HPDE6-E6E7 (cell line): ENCODE measurements around the gene TOE1.

Experiments
- DNase-seq: peaks from one replicate; pipeline ENCODE4 v3.0.0; 2011; ENCODE audit warnings: missing footprints; ENCODE audit errors: extremely low spot score

Gene TOE1

DNA sequence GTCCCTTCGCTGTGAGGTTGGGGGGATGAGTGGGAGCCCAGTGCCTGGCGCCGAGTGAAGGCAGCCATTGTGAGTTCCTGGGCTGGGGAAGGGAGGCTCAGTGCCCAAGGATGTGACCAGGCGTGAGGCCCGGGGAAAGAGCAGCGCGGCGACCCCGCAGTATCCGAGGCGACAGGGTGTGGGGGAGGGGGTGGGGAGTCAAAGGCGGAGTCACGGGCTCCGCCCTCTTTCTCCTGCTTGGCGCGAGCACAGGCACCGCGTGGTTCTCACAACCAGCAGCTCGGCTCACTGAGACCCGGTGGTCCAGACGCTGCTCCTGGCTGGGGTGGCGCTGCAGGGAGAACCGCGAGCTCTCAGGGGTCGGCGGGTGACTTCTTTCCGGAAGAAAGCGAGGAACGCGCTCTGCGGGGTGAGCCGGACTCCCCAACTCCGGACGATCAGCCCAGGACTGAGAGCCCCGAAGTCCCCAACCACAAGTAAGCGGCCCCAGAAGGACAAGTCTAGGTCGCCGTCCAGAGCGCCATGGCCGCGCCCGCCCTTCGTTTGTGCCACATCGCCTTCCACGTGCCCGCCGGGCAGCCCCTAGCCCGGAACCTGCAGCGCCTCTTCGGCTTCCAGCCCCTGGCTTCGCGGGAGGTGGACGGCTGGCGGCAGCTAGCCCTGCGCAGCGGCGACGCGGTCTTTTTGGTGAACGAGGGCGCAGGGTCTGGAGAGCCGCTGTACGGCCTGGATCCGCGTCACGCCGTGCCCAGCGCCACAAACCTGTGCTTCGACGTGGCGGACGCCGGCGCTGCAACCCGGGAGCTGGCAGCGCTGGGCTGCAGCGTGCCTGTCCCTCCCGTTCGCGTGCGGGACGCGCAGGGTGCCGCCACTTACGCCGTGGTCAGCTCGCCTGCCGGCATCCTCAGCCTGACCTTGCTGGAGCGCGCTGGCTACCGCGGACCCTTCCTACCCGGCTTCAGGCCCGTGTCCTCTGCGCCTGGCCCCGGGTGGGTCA lies 13.0 kb upstream of the TOE1 start, which contains the start of gene HPDL:
Gene HPDL, plus strand, starts transcription at position 269 of the 997 bp plus-strand sequence. Its CDS starts 254 bp downstream, at position 523.
- no peak for DNase-seq

DNA sequence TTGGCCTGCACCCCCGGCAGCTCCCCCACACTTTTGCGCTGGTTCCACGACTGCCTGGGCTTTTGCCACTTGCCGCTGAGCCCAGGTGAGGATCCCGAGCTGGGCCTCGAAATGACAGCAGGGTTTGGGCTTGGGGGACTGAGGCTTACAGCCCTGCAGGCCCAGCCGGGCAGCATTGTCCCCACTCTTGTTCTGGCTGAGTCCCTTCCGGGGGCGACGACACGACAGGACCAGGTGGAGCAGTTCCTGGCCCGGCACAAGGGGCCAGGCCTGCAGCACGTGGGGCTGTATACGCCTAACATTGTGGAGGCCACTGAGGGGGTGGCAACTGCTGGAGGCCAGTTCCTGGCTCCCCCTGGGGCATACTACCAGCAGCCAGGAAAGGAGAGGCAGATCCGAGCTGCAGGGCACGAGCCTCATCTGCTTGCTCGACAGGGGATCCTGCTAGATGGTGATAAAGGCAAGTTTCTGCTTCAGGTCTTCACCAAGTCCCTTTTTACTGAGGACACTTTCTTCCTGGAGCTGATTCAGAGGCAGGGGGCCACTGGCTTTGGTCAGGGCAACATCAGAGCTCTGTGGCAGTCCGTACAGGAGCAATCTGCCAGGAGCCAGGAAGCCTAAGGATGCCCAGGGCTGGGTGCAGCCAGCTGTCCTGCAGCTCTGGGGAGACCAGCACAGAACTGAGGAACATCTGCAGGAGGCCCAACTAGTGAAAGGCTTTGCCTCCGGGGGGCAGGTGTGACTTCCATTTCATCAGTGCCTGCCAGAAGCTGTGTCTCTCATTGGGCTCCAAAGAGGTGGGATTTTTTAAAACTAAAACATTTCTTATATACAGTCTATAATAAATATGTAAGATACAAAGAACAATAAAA lies 12.1 kb upstream of the TOE1 start:
- no peak for DNase-seq

DNA sequence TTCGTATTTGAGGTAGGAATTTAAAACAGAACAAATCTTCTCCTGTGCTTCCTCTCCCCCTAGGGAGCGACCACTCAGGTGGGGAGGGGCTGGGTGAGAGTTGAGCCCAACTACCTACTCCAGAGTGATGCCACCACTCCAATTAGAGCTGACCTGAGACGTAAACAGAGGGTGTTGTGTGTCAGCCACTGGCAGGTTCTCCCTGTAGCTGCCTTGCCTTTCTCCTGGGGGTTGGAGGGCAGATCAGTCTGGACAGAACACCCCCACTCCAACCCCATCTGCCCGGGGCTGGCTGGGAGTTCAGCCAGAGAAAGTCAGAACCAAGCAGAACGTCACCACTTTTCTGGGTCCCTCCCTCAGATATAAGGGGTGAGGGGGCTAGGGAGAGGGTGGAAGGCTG lies 11.3 kb upstream of the TOE1 start:
- DNase-seq, result no peak

DNA sequence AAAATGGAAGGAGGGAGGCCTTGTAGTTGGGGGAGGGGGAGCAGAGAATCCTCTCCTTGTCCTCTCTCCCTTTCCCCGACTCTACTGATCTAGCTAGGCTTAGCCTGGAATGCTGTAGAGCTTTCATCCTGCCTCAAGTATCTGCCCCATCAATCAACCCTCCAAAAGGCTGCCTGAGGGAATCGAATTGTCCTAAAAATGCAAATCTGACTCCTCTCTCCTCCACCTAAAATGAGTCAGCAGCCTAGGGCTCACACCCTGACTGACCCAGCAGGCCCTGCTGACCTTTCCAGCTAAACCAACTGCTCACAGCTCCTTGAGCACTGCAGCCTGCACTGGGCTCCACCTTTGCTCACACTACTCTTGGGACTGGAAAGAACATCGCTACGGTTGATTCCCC lies 10.5 kb upstream of the TOE1 start:
- DNase-seq, result no peak

DNA sequence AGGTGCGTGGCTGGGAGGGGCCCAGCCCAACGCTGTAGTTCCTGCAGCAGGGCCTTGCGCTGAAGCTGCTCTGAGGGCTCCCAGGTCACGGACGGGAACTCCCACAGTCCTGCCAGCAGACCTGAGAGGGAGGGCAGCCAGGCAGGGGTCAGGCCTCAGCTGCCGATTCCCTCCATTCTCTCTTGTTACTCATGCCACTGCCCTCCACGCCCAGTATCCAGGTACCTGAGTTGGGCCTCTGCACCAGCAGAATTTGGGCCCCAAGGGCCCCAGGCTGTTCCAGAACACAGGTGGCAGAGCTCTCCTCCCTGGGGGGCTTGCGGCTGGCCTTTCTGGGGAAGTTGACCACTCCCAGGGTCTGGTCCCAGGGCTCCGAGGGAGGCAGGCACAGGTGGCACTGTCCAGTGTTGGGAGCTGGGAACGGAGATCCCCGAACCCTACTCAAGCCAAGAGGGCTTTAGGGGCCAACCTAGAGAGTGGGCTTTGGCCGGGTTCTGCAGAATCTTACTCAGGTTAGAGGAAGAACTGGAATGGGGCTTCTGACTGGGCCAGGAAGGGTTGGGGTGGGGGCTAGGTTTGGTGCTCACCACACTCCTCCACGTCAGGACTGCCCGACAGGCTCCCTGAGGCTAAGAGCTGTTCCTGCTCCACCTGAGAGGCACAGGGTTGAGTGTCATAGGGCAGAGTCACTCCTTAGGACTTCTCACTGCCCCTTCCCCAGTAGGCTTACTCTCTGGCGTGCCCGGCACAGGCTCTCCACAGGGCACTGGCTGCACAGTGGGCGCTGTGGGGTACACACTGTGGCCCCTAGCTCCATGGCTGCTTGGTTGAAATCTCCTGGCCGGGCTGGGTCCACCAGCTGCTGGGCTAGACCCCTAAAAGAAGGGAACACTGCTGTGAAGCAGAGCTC lies 8.3 kb upstream of the TOE1 start:
- no peak for DNase-seq

DNA sequence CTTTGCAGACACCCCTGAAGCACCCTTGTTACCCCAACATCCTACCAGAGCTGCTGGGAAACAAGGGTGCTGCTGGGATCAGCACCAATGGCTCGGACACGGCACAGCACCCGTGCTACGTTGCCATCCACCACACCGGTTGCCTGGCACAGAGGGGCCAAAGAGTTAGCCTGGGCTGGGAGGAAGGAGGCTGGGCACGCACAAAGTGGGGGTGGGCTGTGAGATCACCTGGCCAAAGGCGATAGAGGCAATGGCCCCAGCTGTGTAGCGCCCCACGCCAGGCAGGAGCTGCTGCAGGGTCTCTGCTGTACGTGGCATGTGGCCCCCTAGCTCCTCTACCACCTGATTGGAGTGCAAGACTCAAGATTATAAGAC lies 7.6 kb upstream of the TOE1 start:
- DNase-seq, result no peak

DNA sequence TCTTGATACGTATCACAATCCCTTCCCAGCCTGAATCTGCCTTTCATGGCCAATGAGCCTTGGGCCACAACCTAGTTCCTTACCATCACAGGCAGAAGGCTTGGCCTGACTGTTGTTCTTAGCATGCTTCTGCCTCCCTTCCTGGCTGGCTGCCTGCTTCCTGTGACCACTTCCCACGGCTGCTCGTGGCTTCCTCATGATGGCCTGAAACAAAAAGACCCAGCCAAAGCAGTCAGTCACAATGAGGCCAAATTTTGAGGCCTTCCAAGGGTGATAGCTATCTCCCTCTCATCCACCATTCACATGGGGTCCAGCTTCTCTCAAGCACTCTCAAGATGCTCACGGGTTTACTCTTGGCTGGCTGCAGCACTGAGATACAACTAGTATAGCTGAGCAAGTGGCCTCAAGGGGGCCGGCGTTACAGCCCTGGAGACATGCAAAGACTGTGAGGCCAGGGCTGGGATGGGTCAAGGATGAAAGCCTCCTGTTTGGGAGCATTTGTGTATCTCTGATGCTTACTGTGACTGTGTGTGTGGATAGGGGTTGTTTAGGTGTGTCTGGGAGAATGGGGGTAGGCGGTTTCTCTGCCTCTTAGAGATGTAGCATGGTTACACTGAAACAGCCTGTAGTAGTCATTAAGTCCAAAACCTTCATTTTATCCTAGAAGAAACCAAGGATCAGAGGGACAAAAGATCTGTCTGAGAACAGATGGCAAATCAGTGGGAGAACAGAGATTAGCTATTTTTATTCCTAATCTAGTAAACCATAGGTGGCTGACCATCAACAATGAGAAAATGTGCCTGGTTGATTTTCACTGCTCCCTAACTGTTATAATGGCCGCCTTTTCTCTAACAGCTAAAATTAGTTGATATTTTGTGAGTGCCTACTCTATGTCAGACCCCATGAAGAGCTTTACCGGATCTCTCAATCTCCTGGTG lies 5.4 kb upstream of the TOE1 start:
- DNase-seq, result no peak

DNA sequence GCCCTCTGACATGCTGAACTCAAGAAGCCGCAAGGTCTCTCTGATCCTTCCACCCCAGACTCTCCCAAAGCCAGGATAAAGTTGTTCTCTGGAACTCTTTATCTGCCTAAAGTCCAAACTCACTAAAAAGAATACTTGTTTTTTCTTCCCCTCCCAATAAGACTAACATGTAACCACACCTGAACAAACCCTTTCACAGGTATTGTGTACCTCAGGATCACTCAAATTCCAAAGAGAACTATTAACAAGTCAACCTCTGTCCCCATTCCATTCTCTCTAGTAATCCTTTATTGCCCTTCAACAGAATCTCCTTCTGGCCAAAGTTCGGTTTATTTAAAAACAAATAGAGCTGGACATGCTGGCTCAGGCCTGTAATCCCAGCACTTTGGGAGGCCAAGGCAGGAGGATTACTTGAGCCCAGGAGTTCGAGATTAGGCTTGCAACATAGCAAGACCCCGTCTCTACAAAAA lies 4.1 kb upstream of the TOE1 start:
- no peak for DNase-seq

DNA sequence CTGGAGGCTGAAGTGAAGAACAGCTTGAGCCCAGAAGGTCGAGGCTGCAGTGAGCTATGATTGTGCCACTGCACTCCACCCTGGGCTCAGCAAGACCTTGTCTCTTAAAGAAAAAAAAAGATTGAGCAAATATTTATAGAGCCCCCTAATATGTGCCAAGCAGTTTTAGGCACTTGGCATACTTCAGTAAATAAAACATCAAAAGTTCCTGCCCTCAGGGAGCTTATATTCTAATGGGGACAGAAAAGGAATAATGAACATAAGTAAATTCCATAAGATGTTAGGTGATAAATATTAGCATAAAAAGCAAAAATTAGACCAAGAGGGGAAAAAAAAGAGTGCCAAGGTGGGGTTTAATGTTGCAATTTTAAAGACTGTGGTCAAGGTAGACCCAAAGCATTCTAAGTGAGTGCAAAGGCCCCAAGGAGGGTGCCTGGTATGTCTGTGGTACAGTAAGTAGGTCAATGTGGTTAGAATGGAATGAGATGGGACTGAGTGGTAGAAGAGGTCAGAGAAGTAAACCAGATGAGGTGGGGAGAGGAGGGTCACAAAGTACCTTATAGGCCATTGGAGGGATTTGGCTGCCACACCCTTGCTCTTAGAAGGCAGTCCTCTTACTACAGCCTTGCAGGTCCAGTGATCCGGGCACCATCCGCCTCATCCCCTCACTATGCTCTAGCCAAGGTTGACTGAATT lies 2.2 kb upstream of the TOE1 start:
- no peak for DNase-seq

DNA sequence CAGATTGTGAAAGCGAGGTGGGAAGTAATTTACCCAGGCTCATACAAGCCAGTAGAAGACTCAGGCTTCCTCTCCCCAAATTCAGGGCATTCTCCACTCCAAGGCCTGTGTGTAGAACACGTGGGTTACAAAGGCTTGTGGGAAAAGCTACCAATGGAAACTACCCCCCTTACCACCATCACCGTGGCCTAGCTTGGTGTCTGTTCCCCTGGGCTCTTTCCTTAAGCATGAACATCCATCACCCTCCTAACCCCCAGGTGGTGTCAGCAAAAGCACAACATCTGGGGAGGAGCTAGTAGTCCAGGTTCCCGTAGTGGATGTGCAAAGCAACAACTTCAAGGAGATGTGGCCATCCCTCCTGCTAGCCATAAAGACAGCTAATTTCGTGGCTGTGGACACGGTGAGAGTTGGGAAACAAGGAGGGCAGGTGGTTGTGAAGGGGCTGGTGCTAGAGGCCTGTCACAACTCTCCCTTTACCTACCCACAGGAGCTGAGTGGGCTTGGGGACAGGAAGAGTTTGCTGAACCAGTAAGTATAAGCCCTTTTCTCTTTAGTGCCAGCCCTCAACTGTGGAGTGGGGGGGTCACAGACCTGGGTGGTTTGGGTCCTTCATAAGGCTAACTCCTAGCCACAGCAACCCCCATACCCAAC lies 971 bp downstream of the TOE1 start:
- DNase-seq, result no peak

DNA sequence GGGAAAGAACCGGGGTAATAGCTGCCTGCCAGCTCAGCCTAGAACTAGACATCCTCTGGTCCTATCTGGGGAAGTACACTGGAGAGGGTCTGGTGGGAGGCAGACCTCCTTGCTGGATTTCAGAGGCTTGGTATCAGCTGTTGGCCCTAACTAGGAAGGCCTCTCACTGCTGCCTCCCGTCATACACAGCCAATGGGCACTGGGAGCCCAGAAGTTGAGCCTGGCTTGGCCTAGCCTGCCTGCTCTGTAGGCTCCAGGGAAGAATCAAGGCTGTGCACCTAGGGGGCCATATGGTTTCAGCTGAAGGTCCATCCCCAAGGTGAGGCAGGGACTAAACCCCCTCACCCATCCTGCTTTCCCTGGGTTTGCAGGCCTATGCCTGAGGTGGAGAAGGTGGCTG lies 4.5 kb downstream of the TOE1 start:
- DNase-seq, result no peak

DNA sequence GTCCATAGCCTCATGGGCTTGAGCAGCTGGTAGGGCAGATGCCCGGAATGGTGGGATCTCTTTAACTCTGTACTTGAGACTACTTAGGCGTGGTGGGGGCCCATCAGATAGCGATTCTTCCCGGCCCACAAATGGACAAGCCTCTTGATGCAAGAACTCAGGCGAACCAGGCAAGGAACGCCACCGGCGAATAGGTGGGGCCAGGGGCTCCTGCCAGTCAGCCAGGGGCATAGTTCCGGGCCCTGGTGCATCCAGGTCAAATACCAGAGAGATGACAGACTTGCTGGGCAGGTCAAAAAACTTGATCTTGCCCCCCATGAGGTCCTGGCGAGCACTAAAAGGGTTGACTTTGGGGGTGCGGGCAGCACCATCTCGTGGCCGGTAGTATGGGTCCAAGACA lies 5.0 kb downstream of the TOE1 start:
- no peak for DNase-seq

DNA sequence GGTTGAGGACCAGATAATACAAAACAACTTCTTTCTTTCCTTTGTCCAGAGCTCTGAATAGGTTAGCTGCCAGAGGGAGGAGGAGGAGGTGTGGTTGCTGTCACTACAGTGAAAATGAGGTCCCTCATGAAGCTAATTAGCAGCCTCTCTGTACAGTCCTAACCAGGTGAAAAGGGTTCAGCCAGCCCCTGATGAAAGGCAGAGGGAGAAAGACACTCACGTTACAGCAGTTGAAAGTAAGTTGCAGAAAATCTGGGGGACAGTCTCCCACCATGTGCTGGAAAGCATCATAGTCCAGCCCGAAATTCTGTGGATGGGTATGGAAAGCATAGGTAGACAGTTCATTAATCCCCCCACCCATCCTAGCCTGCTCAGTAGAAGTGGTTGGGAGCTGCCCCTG lies 6.5 kb downstream of the TOE1 start:
- no peak for DNase-seq

DNA sequence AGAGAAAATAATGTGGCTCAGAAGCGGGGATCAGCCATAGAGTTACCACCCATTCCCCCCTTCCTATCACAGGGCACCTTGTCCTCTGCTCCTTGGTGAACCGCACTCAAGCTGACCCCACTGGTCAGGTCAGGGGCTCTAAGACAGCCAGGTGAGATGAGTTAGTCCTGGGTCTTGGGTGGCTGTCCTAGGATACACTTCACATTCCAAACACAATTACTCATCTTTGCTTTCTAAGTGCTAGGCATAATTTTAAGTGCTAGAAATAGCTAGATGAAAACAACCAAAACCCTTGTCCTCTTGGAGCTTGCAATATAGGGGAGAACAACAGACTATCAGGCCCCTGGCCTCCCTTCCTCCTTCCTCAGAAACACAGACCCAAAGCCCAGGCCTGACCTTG lies 8.1 kb downstream of the TOE1 start:
- DNase-seq, result no peak

DNA sequence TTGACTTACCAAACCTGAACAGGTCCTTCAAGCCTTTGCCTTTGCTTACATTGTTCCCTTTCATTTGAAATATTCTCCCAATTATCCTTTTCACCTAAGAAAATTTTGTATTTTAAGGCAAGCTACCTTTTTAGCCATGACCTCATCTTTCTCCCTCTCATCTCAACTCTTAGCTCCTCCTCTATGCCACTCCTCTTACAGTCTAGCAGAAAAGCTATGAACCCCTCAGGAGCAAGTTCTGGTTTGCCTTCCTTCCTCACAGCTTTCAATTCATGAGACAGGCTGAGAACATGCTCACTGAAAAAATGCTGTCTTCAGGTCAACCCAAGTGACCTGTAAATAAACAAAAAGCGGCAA lies 8.6 kb downstream of the TOE1 start:
- no peak for DNase-seq

DNA sequence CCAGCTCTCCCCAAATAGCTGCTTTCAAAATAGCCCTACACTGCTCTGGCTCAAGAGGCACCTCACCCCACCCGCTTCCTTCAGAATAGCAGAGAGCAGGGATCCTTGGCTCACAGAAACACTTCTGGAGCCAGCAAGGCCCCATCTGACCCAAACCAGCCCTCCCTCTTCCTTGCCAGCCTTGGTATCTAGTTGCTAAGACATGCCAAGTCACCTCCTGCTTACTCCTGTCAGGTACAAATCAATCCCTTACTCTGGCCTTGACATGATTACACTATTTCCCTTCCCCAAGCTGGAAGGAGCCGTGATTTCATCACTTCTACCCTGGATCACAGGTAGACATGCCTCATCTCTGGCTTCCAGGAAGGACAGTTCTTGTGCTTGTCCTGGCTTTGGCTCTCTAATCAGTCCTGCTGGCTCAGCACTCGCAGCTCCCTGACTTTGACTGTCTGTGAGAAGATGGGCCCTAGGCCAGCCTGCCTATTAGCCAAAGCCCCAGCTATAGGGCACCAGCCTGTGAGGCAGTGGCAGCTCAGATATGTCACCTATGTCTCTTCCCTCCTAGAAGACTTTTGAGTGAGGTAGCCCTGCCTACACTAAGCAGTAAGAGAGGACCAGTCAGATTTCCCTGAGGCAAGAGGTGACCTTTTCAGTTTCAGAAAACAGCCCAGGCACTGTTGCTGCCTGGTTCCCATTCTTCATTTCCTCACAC lies 9.2 kb downstream of the TOE1 start:
- DNase-seq, result no peak

DNA sequence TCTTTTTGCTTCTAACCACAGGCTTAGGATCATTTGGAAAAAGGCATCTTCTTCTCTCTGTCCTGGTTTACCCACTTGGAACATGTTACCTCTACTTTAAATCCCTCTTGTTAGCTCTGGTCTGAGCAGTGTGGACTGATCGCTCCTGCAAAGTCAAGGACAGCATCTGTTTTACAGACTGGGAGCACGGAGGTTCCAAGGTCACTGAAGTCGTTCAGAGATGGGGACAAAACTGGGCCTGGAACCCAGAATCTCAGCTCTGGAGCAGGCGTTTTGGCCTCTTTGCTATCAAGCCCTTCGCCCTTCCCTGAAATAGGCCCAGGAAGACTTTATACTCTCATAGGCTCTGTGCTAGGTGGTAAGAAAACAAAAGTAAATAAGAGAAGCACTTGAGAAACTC lies 11.5 kb downstream of the TOE1 start:
- DNase-seq, result no peak

DNA sequence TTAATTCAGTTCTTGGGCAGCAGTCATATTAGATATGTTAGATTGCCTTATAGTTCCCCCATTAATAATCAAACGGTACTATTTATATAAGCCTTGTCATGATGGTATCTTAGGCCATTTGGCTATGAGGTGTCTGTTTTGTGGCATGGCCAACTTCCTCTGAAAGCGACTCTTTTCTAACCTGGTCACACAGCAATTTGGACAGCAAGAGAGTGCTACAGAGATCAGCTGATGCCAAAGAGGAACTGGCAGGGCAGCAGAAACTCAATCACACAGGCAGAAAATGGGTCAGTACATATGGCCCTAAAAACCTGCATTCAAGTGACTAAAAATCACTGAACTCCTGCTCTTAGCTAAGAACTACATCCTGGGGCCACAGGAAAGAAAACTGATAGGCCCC lies 13.7 kb downstream of the TOE1 start:
- DNase-seq, result no peak

DNA sequence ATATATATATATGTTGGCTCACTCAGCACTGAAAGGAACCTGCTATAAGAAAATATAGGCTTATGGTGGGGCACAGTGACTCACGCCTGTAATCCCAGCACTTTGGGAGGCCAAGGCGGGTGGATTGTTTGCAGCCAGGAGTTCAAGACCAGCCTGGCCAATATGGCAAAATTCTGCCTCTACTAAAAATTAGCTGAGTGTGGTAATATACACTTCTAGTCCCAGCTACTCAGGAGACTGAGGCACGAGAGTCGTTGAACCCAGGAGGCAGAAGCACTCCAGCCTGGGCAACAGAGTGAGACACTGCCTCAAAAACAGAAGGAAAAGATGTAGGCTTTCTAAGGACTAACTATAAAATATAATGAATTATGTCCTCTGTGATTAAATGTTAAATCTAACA lies 14.9 kb downstream of the TOE1 start:
- DNase-seq, result no peak
